ENCODE measurements around the gene PNMA8C.
"Not testable (repeated sequence)": the region's sequence is repeated elsewhere in the genome, so short reads cannot be mapped to it uniquely, and the experiment has no call there.

Gene PNMA8C

GRCh38 chr19:46390121-46390858, 38.4 kb downstream of the PNMA8C start:
- DNase-seq (ENCODE audit: low read depth, low spot score) = no peak

- DNase-seq (ENCODE audit: low read depth, low spot score) = no peak
Observed at GRCh38 chr19:46388311-46389095, 40.2 kb downstream of the PNMA8C start.

GRCh38 chr19:46387713-46388130, 41.0 kb downstream of the PNMA8C start:
- no peak for DNase-seq (ENCODE audit: low read depth, low spot score)

- no peak for DNase-seq (ENCODE audit: low read depth, low spot score)
Observed at GRCh38 chr19:46386996-46387712, 41.6 kb downstream of the PNMA8C start.

GRCh38 chr19:46386151-46386550, 42.6 kb downstream of the PNMA8C start:
- DNase-seq (ENCODE audit: low read depth, low spot score) = no peak

- DNase-seq (ENCODE audit: low read depth, low spot score) = no peak
Observed at GRCh38 chr19:46385636-46386035, 43.1 kb downstream of the PNMA8C start.

- no peak for DNase-seq (ENCODE audit: low read depth, low spot score)
Observed at GRCh38 chr19:46384396-46384795, 44.3 kb downstream of the PNMA8C start.

GRCh38 chr19:46383846-46384245, 44.9 kb downstream of the PNMA8C start:
- DNase-seq (ENCODE audit: low read depth, low spot score) = no peak

- no peak for DNase-seq (ENCODE audit: low read depth, low spot score)
Observed at GRCh38 chr19:46383171-46383815, 45.4 kb downstream of the PNMA8C start.

GRCh38 chr19:46381756-46382345, 46.9 kb downstream of the PNMA8C start:
- DNase-seq (ENCODE audit: low read depth, low spot score) = no peak

- no peak for DNase-seq (ENCODE audit: low read depth, low spot score)
Observed at GRCh38 chr19:46381346-46381745, 47.4 kb downstream of the PNMA8C start.

GRCh38 chr19:46380690-46381089, 48.0 kb downstream of the PNMA8C start:
- no peak for DNase-seq (ENCODE audit: low read depth, low spot score)

GRCh38 chr19:46378268-46378667, 50.5 kb downstream of the PNMA8C start:
- DNase-seq (ENCODE audit: low read depth, low spot score) = no peak

- no peak for DNase-seq (ENCODE audit: low read depth, low spot score)
Observed at GRCh38 chr19:46376241-46377153, 52.2 kb downstream of the PNMA8C start.

- not testable (repeated sequence) for DNase-seq (ENCODE audit: low read depth, low spot score)
Observed at GRCh38 chr19:46375476-46376067, 53.2 kb downstream of the PNMA8C start.
